Measurements from ENCODE around the gene GPC2.

GRCh38 chr7:100174582-100174981, 2.6 kb downstream of the GPC2 start:
- TF ChIP-seq CTCF (IDR thresholded peaks at IDR 0.05; ENCODE audit: extremely low read depth in 1 of 2, insufficient read depth in 1 of 2, low read depth in 1 of 2, low read length in 2 of 2) (no peak), POLR2A (IDR thresholded peaks at IDR 0.05; ENCODE audit: low read depth, low read length) (no peak), FOS (IDR thresholded peaks at IDR 0.05; ENCODE audit: borderline replicate concordance, insufficient read depth, low read length) (no peak), POLR2AphosphoS5 (IDR thresholded peaks at IDR 0.05; ENCODE audit: insufficient read depth, low read depth, low read length) (no peak), MYC (IDR thresholded peaks at IDR 0.05; ENCODE audit: low read depth, low read length) (no peak), GATA2 (IDR thresholded peaks at IDR 0.05; ENCODE audit: insufficient read depth, insufficient read length, low read depth, low read length) (no peak)
